ENCODE data around the gene FOXN3.
"Not testable (repeated sequence)": the region's sequence is repeated elsewhere in the genome, so short reads cannot be mapped to it uniquely, and the experiment has no call there.

FOXN3 gene

GRCh38 chr14:89266754-89267153 lies 150.3 kb downstream of the FOXN3 start:
- DNase-seq = no peak

GRCh38 chr14:89265234-89265633 lies 151.8 kb downstream of the FOXN3 start:
- DNase-seq = no peak

GRCh38 chr14:89264196-89264800 lies 152.7 kb downstream of the FOXN3 start:
- DNase-seq = no peak

- DNase-seq = no peak
Observed at GRCh38 chr14:89262041-89262440, 155.0 kb downstream of the FOXN3 start.

GRCh38 chr14:89260898-89261297 lies 156.1 kb downstream of the FOXN3 start:
- no peak for DNase-seq

- DNase-seq = no peak
Observed at GRCh38 chr14:89259951-89260609, 157.0 kb downstream of the FOXN3 start.

- no peak for DNase-seq
Observed at GRCh38 chr14:89258728-89259273, 158.2 kb downstream of the FOXN3 start.

GRCh38 chr14:89256951-89257350 lies 160.1 kb downstream of the FOXN3 start:
- no peak for DNase-seq

GRCh38 chr14:89256283-89256682 lies 160.8 kb downstream of the FOXN3 start:
- no peak for DNase-seq

GRCh38 chr14:89255852-89256251 lies 161.2 kb downstream of the FOXN3 start:
- no peak for DNase-seq

- no peak for DNase-seq
Observed at GRCh38 chr14:89255012-89255411, 162.0 kb downstream of the FOXN3 start.

GRCh38 chr14:89254166-89254909 lies 162.7 kb downstream of the FOXN3 start:
- no peak for DNase-seq

- DNase-seq = no peak
Observed at GRCh38 chr14:89252887-89253532, 164.0 kb downstream of the FOXN3 start.

- no peak for DNase-seq
Observed at GRCh38 chr14:89251061-89251460, 166.0 kb downstream of the FOXN3 start.

- not testable (repeated sequence) for DNase-seq
Observed at GRCh38 chr14:89250655-89250975, 166.4 kb downstream of the FOXN3 start.

- no peak for DNase-seq
Observed at GRCh38 chr14:89249972-89250654, 166.9 kb downstream of the FOXN3 start.

- no peak for DNase-seq
Observed at GRCh38 chr14:89249065-89249695, 167.9 kb downstream of the FOXN3 start.

- no peak for DNase-seq
Observed at GRCh38 chr14:89248411-89249064, 168.5 kb downstream of the FOXN3 start.

GRCh38 chr14:89247457-89248122 lies 169.4 kb downstream of the FOXN3 start:
- no peak for DNase-seq

- no peak for DNase-seq
Observed at GRCh38 chr14:89246290-89246689, 170.7 kb downstream of the FOXN3 start.

GRCh38 chr14:89245802-89246201 lies 171.2 kb downstream of the FOXN3 start:
- DNase-seq = no peak
